ENCODE results near the gene CENPL. TPM values are rescaled to one million over a fixed set of nuclear protein-coding genes. Genes with fewer than 3 reads are reported as not detected.
A peak's percentile ranks its signal among the peaks of the same experiment; 100 is the strongest.

The CENPL gene
- total and polyA plus RNA-seq, 9 of the 15 experiments (the other 6 are each of a cell fraction or from before 2014, with no cell fraction given): 33.0 to 52.7 (median 39.7) TPM

DNA sequence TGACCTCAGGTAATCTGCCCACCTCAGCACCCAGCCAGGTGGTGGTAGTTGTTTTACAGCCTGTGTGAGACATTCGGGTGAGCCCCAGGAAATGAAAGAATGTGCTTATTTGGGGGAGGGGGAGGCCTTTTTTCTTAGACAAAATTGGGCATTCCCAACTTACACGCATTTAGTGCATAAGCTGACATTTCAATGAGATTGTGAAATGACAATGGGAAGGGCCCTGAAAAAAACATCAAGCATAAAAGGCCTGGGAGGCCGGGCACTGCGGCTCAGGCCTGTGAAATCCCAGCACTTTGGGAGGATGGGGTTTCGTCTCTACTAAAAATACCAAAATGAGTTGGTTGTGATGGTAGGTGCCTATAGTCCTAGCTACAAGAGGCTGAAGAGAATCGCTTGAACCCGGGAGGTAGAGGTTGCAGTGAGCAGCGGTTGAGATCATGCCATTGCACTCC lies 38.1 kb upstream of the CENPL start (continued):
- TF ChIP-seq, protein P1, sequence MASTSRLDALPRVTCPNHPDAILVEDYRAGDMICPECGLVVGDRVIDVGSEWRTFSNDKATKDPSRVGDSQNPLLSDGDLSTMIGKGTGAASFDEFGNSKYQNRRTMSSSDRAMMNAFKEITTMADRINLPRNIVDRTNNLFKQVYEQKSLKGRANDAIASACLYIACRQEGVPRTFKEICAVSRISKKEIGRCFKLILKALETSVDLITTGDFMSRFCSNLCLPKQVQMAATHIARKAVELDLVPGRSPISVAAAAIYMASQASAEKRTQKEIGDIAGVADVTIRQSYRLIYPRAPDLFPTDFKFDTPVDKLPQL (IDR thresholded peaks at IDR 0.05; ENCODE audit: extremely low read depth, insufficient read length): no peak
- TF ChIP-seq TAF1 (IDR thresholded peaks at IDR 0.05; ENCODE audit: control insufficient read depth, extremely low read depth, insufficient read depth, low read length, severe bottlenecking): no peak
- no peak for TF ChIP-seq SP2 (IDR thresholded peaks at IDR 0.05; ENCODE audit: extremely low read depth, low read depth, low read length, poor library complexity, severe bottlenecking)
- TF ChIP-seq SAFB2 (IDR thresholded peaks at IDR 0.05; ENCODE audit: borderline replicate concordance, low read depth, low read length, severe bottlenecking): no peak
- TF ChIP-seq ZNF146 (CRISPR knock-in tag; IDR thresholded peaks at IDR 0.05; ENCODE audit: unreplicated experiment): no peak
- no peak for TF ChIP-seq NFRKB (IDR thresholded peaks at IDR 0.05; ENCODE audit: low read depth)
- TF ChIP-seq, protein P2, sequence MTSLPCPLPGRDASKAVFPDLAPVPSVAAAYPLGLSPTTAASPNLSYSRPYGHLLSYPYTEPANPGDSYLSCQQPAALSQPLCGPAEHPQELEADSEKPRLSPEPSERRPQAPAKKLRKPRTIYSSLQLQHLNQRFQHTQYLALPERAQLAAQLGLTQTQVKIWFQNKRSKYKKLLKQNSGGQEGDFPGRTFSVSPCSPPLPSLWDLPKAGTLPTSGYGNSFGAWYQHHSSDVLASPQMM (CRISPR knock-in tag; IDR thresholded peaks at IDR 0.05): no peak
- no peak for TF ChIP-seq ELF4 (CRISPR knock-in tag; IDR thresholded peaks at IDR 0.05)
- TF ChIP-seq, protein P3, sequence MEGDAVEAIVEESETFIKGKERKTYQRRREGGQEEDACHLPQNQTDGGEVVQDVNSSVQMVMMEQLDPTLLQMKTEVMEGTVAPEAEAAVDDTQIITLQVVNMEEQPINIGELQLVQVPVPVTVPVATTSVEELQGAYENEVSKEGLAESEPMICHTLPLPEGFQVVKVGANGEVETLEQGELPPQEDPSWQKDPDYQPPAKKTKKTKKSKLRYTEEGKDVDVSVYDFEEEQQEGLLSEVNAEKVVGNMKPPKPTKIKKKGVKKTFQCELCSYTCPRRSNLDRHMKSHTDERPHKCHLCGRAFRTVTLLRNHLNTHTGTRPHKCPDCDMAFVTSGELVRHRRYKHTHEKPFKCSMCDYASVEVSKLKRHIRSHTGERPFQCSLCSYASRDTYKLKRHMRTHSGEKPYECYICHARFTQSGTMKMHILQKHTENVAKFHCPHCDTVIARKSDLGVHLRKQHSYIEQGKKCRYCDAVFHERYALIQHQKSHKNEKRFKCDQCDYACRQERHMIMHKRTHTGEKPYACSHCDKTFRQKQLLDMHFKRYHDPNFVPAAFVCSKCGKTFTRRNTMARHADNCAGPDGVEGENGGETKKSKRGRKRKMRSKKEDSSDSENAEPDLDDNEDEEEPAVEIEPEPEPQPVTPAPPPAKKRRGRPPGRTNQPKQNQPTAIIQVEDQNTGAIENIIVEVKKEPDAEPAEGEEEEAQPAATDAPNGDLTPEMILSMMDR (IDR thresholded peaks at IDR 0.05 in 2 of 3, conservative IDR thresholded peaks at IDR 0.05 in 1 of 3; ENCODE audit: insufficient read depth in 2 of 3, low read depth in 1 of 3, low read length in 3 of 3): 0 out of 6 replicates have a peak, but pooled peaks of 1 of the 3 experiments have one; percentile 2
- TF ChIP-seq, protein P4, sequence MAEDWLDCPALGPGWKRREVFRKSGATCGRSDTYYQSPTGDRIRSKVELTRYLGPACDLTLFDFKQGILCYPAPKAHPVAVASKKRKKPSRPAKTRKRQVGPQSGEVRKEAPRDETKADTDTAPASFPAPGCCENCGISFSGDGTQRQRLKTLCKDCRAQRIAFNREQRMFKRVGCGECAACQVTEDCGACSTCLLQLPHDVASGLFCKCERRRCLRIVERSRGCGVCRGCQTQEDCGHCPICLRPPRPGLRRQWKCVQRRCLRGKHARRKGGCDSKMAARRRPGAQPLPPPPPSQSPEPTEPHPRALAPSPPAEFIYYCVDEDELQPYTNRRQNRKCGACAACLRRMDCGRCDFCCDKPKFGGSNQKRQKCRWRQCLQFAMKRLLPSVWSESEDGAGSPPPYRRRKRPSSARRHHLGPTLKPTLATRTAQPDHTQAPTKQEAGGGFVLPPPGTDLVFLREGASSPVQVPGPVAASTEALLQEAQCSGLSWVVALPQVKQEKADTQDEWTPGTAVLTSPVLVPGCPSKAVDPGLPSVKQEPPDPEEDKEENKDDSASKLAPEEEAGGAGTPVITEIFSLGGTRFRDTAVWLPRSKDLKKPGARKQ (CRISPR knock-in tag; IDR thresholded peaks at IDR 0.05): no peak
- TF ChIP-seq PHF20 (IDR thresholded peaks at IDR 0.05; ENCODE audit: partially characterized antibody): no peak
- TF ChIP-seq ZNF212 (CRISPR knock-in tag; IDR thresholded peaks at IDR 0.05): no peak
- TF ChIP-seq SIRT6 (IDR thresholded peaks at IDR 0.05; ENCODE audit: low read depth, low read length): peak; percentile 83
- no peak for TF ChIP-seq FUS (optimal IDR thresholded peaks at IDR 0.05; ENCODE audit: low read depth, low read length)
- TF ChIP-seq SMAD4 (CRISPR knock-in tag; conservative IDR thresholded peaks at IDR 0.05): no peak
- TF ChIP-seq PHB (CRISPR knock-in tag; IDR thresholded peaks at IDR 0.05): no peak
- no peak for TF ChIP-seq POLR2G (IDR thresholded peaks at IDR 0.05; ENCODE audit: low read depth, low read length)
- peak; percentile 74 for TF ChIP-seq CEBPB (tag; IDR thresholded peaks at IDR 0.05)
- peak; percentile 31; the same call in 1 of the 2 replicates for TF ChIP-seq ZNF586 (CRISPR knock-in tag; conservative IDR thresholded peaks at IDR 0.05)
- TF ChIP-seq CBFA2T3 (IDR thresholded peaks at IDR 0.05): no peak
- TF ChIP-seq XRCC3 (IDR thresholded peaks at IDR 0.05): no peak
- no peak; the same call in 1 of the 2 replicates for TF ChIP-seq ERF (CRISPR knock-in tag; IDR thresholded peaks at IDR 0.05)
- no peak for TF ChIP-seq MAFG (tag; conservative IDR thresholded peaks at IDR 0.05)
- TF ChIP-seq, protein P5, sequence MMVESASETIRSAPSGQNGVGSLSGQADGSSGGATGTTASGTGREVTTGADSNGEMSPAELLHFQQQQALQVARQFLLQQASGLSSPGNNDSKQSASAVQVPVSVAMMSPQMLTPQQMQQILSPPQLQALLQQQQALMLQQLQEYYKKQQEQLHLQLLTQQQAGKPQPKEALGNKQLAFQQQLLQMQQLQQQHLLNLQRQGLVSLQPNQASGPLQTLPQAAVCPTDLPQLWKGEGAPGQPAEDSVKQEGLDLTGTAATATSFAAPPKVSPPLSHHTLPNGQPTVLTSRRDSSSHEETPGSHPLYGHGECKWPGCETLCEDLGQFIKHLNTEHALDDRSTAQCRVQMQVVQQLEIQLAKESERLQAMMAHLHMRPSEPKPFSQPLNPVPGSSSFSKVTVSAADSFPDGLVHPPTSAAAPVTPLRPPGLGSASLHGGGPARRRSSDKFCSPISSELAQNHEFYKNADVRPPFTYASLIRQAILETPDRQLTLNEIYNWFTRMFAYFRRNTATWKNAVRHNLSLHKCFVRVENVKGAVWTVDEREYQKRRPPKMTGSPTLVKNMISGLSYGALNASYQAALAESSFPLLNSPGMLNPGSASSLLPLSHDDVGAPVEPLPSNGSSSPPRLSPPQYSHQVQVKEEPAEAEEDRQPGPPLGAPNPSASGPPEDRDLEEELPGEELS (CRISPR knock-in tag; IDR thresholded peaks at IDR 0.05; ENCODE audit: borderline replicate concordance): no peak
